ENCODE data around the gene MMRN2.
"Not testable (repeated sequence)": the region's sequence is repeated elsewhere in the genome, so short reads cannot be mapped to it uniquely, and the experiment has no call there.

GRCh38 chr10:87007124-87007523 is 49.7 kb upstream of the MMRN2 start:
- TF ChIP-seq CTCF (IDR thresholded peaks at IDR 0.05); ZFX (IDR thresholded peaks at IDR 0.05; ENCODE audit: borderline replicate concordance): not testable (repeated sequence)
